SH-SY5Y (cell line): ENCODE results near the gene CORO6.

Experiments used
- GATA2 ChIP-seq: IDR thresholded peaks from 2 replicates; pipeline ENCODE4 v1.6.1; 2011; ENCODE audit warnings: mild to moderate bottlenecking, low read depth, low read length
- GATA3 ChIP-seq: IDR thresholded peaks from 2 replicates; pipeline ENCODE4 v1.6.1; 2011; ENCODE audit warnings: low read depth, mild to moderate bottlenecking, low read length, moderate library complexity

- TF ChIP-seq GATA2 (no peak), GATA3 (no peak)
Observed at GRCh38 chr17:29571883-29572681, 50.6 kb downstream of the CORO6 start.
